Brain pericyte (primary cell): ENCODE measurements around the gene SHOC2.
"Not testable (repeated sequence)": the region's sequence is repeated elsewhere in the genome, so short reads cannot be mapped to it uniquely, and the experiment has no call there.

Experiments used
- DNase-seq: peaks from one replicate; pipeline ENCODE4 v3.0.0-alpha.2; 2012; ENCODE audit warnings: low read depth, low spot score

The SHOC2 gene

GRCh38 chr10:110901954-110902819, 17.2 kb upstream of the SHOC2 start:
- DNase-seq: no peak

- DNase-seq: no peak
Observed at GRCh38 chr10:110903280-110904278, 15.8 kb upstream of the SHOC2 start.

- no peak for DNase-seq
Observed at GRCh38 chr10:110910138-110910537, 9.3 kb upstream of the SHOC2 start.

GRCh38 chr10:110912374-110912773, 7.0 kb upstream of the SHOC2 start:
- no peak for DNase-seq

- no peak for DNase-seq
Observed at GRCh38 chr10:110914431-110914830, 5.0 kb upstream of the SHOC2 start.

GRCh38 chr10:110915035-110915434, 4.4 kb upstream of the SHOC2 start:
- DNase-seq: no peak

- not testable (repeated sequence) for DNase-seq
Observed at GRCh38 chr10:110915600-110915999, 3.8 kb upstream of the SHOC2 start.

GRCh38 chr10:110916554-110917346, 2.7 kb upstream of the SHOC2 start:
- DNase-seq: no peak

GRCh38 chr10:110918269-110918642, 1.1 kb upstream of the SHOC2 start:
- DNase-seq: peak; percentile 80

GRCh38 chr10:110918643-110919348, 608 bp upstream of the SHOC2 start, which contains the start of gene BBIP1:
BBIP1 (minus strand) TSS chr10:110919180; CDS start chr10:110918157, 1,023 bp downstream.
- DNase-seq: peak; percentile 99

GRCh38 chr10:110919971-110920881, 822 bp downstream of the SHOC2 start:
- no peak for DNase-seq

GRCh38 chr10:110923856-110924493, 4.6 kb downstream of the SHOC2 start:
- no peak for DNase-seq

GRCh38 chr10:110927461-110927860, 8.1 kb downstream of the SHOC2 start:
- DNase-seq: no peak

GRCh38 chr10:110931769-110932381, 12.5 kb downstream of the SHOC2 start:
- DNase-seq: no peak

- DNase-seq: no peak
Observed at GRCh38 chr10:110932505-110933180, 13.2 kb downstream of the SHOC2 start.

- DNase-seq: no peak
Observed at GRCh38 chr10:110936757-110937156, 17.4 kb downstream of the SHOC2 start.

- DNase-seq: no peak
Observed at GRCh38 chr10:110939419-110939818, 20.0 kb downstream of the SHOC2 start.

GRCh38 chr10:110944792-110945396, 25.5 kb downstream of the SHOC2 start:
- DNase-seq: peak; percentile 33
